Sigmoid colon (tissue), 4 donors: Measurements from ENCODE around the gene NXPH4.

Experiments
- POLR2A ChIP-seq, 2 donors: fragments of 450-650 bp; IDR thresholded peaks; one replicate each; pipeline ENCODE4 v1.6.1; 2016; ENCODE audit warnings: antibody characterized with exemption in 2 of 2, mild to moderate bottlenecking in 2 of 2, moderate library complexity in 2 of 2
- POLR2AphosphoS5 ChIP-seq, 4 donors: sonication (generic); formaldehyde crosslinking; IDR thresholded peaks; one replicate each; pipeline ENCODE4 v1.6.1; 2017; ENCODE audit warnings: antibody characterized with exemption in 4 of 4
- TF ChIP-seq, protein P1 (sequence below), 4 experiments: fragments of 450-650 bp in 3 of 4; fragments of 200-600 bp in 1 of 4; IDR thresholded peaks; one replicate each; pipeline ENCODE4 v1.5.1; 2016 to 2019; ENCODE audit warnings: antibody characterized with exemption in 4 of 4, mild to moderate bottlenecking in 3 of 4, moderate library complexity in 2 of 4

- TF ChIP-seq, protein P1, sequence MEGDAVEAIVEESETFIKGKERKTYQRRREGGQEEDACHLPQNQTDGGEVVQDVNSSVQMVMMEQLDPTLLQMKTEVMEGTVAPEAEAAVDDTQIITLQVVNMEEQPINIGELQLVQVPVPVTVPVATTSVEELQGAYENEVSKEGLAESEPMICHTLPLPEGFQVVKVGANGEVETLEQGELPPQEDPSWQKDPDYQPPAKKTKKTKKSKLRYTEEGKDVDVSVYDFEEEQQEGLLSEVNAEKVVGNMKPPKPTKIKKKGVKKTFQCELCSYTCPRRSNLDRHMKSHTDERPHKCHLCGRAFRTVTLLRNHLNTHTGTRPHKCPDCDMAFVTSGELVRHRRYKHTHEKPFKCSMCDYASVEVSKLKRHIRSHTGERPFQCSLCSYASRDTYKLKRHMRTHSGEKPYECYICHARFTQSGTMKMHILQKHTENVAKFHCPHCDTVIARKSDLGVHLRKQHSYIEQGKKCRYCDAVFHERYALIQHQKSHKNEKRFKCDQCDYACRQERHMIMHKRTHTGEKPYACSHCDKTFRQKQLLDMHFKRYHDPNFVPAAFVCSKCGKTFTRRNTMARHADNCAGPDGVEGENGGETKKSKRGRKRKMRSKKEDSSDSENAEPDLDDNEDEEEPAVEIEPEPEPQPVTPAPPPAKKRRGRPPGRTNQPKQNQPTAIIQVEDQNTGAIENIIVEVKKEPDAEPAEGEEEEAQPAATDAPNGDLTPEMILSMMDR (IDR thresholded peaks at IDR 0.05) = no peak
- TF ChIP-seq POLR2A (IDR thresholded peaks at IDR 0.05) (no peak), POLR2AphosphoS5 (IDR thresholded peaks at IDR 0.05) (no peak)
These were observed 26.6 kb upstream of the NXPH4 start for GRCh38 chr12:57190037-57190436.
